HG02870 (cell line): ENCODE results near the gene SSH2.

ENCODE experiments used
- ATAC-seq: cut with Tn5 transposase; IDR thresholded peaks from one replicate; pipeline ENCODE4 v1.9.1; 2021; ENCODE audit warnings: mild to moderate bottlenecking, moderate library complexity; ENCODE audit not compliant: unreplicated experiment

The SSH2 gene

GRCh38 chr17:29711588-29712385, 218.2 kb downstream of the SSH2 start:
- ATAC-seq, result no peak

- no peak for ATAC-seq
Measured at GRCh38 chr17:29710891-29711418, 219.1 kb downstream of the SSH2 start.

- ATAC-seq, result no peak
Measured at GRCh38 chr17:29710520-29710884, 219.5 kb downstream of the SSH2 start.

DNA sequence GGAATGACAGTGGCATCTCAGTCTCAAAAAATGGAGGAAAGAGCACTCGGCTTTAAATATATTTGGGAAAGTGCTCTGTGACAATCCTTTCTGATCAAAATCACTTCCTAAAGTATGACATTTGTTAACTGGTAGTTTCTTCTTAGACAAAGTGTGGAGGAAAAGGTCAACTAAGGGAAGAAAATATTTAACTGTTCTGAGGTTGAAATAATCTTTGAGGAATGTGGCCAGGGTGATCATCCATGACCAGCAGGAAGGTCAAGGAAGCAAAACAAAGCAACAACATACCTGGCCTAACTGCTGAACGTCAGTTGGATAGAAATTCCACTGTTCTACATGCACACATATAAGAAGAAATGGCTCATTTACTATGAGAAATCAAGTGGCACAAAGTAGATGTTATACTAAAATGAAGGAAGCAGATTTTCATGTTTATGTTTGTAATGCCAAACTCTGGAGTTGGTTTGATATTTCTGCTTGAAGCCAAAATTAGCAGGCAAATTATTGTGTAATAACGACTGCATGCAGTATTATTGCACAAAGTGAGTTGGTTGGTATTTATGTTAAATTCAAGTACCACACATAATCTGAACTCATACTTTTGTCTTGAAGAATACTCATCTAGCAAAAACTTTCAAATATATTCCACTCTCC, 220.0 kb downstream of the SSH2 start:
- ATAC-seq, result no peak

DNA sequence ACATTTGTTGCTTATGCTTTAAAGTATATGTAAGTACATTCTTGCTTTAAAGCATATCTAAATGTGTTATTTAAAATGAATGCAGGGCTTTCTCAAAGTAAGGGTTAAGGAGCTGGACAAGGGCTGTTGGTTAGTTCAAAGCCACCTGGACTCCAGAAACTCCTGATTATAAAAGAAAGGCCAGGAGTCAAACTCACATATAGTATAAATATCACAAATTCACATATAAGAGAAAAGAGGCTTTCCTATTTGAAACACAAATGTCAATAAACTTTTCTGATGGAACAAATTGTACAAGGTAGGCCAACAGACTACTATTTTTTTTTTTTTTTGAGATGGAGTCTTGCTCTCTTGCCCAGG, 222.8 kb downstream of the SSH2 start:
- ATAC-seq, result no peak

GRCh38 chr17:29706045-29706431, 224.0 kb downstream of the SSH2 start:
- no peak for ATAC-seq

- no peak for ATAC-seq
Measured at GRCh38 chr17:29705386-29705785, 224.6 kb downstream of the SSH2 start.

DNA sequence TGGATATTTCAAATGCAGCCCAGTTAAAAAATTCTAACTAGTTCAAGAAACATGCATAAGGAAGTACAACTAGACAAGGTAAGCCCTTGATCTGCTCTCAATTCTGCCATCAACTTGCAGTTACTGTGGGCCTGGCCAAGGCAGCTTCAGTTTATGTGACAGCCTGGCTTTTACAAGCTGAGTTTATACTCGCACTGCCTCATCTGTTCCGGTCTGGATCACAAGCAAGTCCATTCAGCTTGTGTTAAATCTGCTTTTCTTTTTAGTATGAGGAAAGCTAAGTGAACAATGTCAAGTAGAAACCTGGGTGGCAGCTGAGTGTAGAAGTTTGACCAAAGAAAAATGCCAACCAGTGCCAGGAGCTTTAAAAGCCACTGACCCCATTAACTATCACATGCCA, 230.7 kb downstream of the SSH2 start:
- no peak for ATAC-seq

DNA sequence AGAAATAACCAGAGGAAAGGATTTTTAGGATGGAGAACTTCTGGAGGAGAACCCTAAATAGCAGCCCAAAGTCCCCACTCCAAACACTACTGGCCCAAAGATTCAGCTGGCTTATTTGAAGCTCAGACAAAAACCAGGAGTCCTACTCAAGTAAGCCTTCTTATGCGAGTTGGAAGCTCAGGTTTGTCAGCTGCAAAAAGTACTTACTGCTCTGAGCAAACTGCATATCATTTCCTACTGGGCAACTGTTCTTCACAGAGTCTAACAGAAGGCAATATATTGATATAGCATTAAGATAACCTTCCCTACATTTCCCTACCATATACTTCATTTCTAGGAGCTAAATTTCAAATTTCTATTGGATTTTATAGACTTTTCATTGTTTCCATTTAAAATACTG, 231.2 kb downstream of the SSH2 start:
- no peak for ATAC-seq

GRCh38 chr17:29698019-29698777, 231.8 kb downstream of the SSH2 start:
- no peak for ATAC-seq

- no peak for ATAC-seq
Measured at GRCh38 chr17:29697371-29697770, 232.7 kb downstream of the SSH2 start.

GRCh38 chr17:29694918-29695563, 235.0 kb downstream of the SSH2 start:
- ATAC-seq, result no peak

DNA sequence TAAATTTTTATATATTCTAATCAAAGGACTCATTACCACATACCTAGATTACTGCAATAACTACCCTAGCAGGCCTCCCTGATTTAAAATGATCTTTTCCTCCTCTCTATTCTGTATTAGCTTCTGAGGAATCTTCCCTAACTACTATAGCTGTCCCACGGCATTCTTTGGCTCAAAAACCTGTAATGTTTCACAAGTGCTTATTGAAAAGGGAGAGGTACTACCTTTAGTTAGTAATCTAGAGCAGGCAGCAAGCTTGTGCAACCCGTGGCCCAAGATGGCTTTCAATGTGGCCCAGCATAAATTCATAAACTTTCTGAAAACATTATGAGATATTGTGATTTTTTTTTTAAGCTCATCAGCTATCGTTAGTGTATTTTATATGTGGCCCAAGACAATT, 236.3 kb downstream of the SSH2 start:
- ATAC-seq, result no peak

DNA sequence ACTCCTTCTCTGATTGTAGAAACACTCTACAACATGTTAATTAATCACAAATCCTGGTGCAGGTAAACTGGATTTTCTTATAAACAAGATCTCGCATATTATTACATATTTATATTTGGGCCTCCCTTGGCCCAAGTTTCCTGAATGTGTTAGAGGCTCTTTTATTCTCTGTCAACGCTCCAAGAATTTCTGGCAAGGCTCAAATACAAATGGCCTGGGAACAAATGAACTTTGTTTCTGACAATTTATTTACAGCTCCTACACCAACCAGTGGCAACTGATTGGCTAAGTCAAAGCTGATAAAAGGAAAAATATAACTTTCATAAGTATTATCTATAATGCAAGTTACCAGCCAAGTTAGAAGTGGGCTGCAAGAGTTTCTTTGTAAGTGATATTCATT, 242.4 kb downstream of the SSH2 start:
- ATAC-seq, result no peak

GRCh38 chr17:29686993-29687590, 242.9 kb downstream of the SSH2 start:
- ATAC-seq, result no peak

GRCh38 chr17:29683481-29683880, 246.5 kb downstream of the SSH2 start:
- no peak for ATAC-seq

DNA sequence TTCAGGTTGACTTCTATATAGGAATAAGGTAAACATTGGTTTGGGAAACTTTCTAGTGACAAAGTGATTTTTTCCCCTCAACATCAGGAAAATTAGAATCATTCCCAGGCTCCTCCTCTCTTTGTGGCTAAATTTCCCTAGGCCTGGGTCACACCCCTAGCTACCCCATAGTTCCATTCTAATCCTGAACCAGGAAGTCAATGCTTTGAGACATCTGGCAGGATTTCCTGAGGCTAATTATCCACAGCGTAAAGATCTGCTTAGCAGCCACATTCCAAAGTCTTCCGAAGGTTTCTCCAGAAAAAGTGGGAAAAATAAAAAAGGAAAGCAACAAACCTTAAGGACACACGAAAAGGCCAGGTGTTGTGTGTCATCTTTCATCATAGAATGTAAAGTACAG, 247.0 kb downstream of the SSH2 start:
- ATAC-seq, result no peak

- no peak for ATAC-seq
Measured at GRCh38 chr17:29682054-29682453, 248.0 kb downstream of the SSH2 start.

- ATAC-seq, result no peak
Measured at GRCh38 chr17:29677824-29678223, 252.2 kb downstream of the SSH2 start.

GRCh38 chr17:29677221-29677791, 252.7 kb downstream of the SSH2 start:
- no peak for ATAC-seq
